HG02642 (cell line): ENCODE data around the gene ZNF774.
A peak's percentile ranks its signal among the peaks of the same experiment; 100 is the strongest.
"Not testable (repeated sequence)": the region's sequence is repeated elsewhere in the genome, so short reads cannot be mapped to it uniquely, and the experiment has no call there.

ENCODE experiments used
- ATAC-seq: cut with Tn5 transposase; IDR thresholded peaks from one replicate; pipeline ENCODE4 v1.9.1; 2021; ENCODE audit warnings: mild to moderate bottlenecking; ENCODE audit not compliant: unreplicated experiment, poor library complexity

Gene ZNF774

DNA sequence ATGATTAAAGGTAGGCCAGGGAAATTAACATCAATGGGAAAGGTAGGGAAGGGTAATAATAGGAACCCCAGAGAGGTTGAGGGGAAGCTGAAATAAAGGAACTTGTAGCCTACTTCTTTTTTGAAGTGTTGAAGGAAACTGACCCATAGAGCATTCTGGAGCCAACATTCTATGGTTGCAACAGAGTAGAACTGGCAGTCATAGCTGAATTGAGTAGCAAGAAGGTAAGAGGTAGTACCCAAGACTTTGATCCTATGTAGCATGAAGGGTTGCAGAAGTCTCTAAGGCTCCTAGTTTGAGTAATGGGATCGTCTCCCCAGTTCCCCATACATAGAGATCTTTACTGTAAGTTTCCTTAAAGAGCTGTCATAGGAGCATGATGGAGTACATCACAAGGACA is 7.4 kb upstream of the ZNF774 start:
- no peak for ATAC-seq

DNA sequence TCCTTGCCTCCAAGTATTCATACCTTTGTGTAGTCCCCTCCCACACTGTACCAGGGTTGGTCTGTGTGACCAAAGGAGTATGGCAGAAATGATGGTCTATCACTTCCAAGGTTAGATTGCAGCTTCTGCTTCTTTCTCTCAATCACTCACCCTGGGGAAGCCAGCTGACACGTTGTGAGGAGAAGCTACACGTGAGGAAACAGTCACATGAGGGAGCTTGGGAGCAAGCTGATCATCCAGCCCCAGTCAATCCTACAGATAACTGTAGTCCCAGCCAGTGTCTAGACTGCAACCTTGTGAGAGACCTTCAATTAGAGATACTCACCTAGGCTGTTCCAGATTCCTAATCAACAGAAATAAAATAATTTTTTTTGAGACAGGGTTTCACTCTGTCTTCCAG is 6.2 kb upstream of the ZNF774 start:
- no peak for ATAC-seq

GRCh38 chr15:90347431-90348065 is 4.5 kb upstream of the ZNF774 start:
- ATAC-seq: not testable (repeated sequence)

DNA sequence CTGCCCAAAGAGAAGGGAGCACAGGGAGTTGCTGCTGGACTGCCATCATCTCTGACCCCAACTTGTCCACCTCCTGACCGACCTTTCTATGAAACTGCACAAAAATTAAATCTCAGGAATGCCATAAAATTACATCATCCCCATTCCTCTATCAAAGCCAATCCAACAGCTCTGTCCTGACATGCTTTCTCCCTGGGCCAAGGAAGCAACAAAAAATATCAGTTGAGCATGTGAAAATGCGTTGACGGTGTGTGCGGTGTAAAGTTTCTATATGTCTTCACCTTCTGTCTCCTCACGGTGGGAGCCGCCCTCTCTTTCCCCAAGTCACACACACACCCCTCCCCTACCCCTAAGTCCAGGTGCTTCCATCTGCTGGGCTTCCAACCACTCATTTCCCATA is 3.6 kb upstream of the ZNF774 start:
- ATAC-seq: no peak

DNA sequence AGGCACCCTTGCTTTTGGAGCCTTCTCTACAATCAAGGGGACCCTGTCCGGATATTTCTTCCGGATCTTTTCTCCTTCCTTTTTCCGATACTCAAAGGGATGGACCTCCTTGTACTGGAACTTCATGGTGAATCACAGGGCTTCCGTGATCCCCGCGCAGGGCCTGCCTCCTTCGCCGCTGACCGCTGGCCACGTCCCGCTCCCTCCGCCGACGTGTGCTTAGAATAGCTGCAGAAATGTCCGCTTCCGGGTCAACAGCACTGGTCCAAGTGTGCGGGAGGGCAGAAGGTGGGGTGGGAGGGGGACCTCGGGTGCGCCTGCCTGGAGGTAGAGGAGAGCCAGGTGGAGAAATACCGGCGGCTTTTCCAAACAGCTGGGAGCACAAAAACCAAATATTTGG is 3.0 kb upstream of the ZNF774 start:
- no peak for ATAC-seq

GRCh38 chr15:90349821-90350220 is 2.3 kb upstream of the ZNF774 start:
- no peak for ATAC-seq

- peak; percentile 13 for ATAC-seq
Measured at GRCh38 chr15:90351479-90352106, 491 bp upstream of the ZNF774 start.

DNA sequence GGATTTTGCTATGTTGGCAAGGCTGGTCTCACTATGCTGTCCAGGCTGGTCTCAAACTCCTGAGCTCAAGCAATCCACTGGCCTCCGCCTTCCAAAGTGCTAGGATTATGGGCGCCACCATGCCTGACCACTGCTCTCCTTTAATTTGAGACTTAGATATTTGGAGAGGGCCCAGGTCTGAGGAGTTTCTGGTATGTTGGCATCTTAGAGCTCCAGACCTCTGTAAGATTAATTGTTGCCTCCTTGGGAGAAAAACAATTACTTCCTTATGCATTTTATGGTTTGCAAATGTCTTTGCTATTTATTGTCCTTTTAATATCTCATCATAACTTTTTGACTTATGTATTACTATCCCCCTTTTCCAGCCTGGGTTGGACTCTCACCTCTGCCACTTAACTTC is 2.9 kb downstream of the ZNF774 start:
- ATAC-seq: no peak

DNA sequence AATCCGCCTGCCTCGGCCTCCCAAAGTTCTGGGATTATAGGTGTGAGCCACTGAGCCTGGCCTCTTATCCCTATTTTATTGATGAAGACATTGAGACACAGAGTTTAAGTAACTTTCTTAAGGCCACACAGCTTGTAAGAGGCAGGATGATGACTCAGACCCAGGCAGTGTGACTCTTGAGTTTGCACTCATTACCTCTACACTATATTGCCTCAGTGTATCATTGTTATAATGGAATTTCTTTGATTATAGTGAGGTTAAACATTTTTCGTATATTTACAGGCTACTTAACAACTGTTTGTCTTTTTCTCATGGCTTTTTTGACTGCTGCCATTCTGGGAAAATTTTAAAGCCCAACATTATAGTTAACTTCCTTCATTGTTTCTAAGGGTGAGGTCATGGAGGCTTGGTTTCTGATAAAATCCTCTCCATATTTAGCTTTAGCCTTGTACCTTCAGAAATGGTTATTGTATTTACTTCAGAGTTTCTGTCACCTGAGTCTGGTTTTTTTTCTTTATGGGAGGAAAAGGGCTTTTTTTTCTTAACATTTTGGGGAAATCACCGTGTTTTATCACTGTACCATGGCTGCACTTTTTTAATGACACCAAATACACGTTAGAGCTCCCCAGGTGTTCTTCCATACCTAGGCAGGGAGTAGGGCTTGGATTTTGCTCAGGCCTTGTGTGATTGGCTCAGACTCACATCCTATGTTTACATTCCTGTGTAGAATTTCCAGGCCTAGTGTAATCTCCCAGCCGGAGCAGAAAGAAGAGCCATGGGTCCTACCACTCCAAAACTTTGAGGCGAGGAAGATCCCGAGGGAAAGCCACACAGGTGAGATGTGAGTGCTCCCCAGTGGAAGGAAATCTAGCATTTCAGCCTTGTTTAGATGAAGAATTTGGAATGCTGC is 6.3 kb downstream of the ZNF774 start:
- no peak for ATAC-seq

DNA sequence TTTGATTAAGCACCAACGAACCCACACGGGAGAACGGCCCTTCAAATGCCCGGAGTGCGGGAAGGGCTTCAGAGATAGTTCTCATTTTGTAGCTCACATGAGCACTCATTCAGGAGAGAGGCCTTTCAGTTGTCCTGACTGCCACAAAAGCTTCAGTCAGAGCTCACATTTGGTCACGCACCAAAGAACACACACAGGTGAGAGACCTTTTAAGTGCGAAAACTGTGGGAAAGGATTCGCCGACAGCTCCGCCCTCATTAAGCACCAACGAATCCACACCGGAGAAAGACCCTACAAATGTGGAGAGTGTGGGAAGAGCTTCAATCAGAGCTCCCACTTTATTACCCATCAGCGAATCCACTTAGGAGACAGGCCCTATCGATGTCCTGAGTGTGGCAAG is 8.7 kb downstream of the ZNF774 start:
- no peak for ATAC-seq

GRCh38 chr15:90362936-90363212 is 10.8 kb downstream of the ZNF774 start:
- no peak for ATAC-seq

- ATAC-seq: no peak
Measured at GRCh38 chr15:90364251-90364650, 12.2 kb downstream of the ZNF774 start.

GRCh38 chr15:90365414-90366055 is 13.5 kb downstream of the ZNF774 start:
- no peak for ATAC-seq

DNA sequence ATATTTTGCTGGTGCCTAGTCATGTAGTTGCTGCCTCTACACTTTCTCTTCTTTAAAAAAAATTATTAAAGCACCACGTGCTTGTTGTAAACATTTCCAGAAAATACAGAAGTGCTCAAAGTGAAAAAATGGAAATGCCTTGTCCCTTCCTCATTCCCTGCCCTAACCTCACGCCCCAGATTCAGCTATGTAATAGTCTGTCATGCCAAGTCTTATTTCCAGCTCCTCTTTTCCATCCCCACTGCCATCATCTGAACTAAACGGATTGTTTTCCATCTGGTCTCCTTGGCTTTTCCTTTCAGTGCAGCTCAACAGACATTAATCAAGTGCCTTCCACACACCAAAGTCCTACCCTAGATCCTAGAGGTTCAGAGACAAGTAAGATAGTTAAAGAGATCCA is 15.5 kb downstream of the ZNF774 start:
- no peak for ATAC-seq

- no peak for ATAC-seq
Measured at GRCh38 chr15:90375071-90375470, 23.0 kb downstream of the ZNF774 start.

DNA sequence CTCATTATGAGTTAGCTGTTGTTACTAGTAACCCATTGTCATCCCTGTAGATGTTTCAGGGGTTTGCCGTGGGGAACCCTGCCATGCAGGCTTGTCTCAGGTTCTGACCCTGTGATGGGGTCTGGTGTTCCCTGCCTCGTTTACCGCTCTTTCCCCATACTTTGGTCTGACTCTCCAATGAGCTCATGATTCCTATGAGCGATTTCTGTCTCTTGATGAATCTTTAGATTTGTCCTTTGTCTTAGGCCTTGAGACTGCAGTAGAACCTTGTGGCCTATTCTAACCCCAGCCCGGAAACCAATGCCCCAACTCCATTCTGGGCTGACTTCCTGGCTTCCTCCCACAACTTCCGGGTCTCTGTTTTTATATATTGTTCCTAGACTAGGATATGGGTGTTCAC is 24.7 kb downstream of the ZNF774 start:
- ATAC-seq: no peak

DNA sequence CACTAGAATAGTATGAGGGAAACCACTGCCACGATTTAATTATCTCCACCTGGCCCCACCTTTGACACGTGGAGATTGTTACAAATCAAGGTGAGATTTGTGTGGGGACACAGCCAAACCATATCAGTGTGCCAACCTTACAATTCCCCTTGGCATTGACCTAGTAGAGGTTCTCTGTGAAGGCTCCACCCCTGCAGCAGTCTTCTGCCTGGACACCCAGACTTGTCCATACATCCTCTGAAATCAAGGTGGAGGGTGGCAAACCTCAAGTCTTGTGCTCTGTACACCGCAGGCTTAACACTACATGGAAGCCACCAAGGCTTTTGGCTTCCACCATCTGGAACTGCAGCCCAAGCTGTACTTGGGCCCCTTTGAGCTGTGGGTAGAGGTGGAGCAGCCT is 27.2 kb downstream of the ZNF774 start:
- ATAC-seq: no peak

DNA sequence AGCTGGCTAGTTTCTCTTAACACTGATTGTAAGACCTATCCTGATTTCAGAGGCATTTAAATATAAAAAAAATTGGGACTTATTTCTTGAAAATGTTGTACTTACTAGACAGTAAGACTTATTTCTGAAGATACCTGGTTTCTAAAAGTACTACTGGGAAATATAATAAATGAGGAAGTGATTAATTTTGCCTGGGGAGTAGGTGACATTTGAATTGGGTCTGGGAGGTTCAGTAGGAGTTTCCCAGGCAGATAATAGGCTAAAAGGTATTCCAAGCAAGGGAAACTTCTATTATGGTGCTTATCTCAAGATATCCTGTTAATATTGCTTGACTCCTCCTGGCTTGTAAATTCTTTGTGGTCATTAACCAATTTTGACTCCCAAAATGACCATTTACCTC is 29.4 kb downstream of the ZNF774 start:
- ATAC-seq: no peak

DNA sequence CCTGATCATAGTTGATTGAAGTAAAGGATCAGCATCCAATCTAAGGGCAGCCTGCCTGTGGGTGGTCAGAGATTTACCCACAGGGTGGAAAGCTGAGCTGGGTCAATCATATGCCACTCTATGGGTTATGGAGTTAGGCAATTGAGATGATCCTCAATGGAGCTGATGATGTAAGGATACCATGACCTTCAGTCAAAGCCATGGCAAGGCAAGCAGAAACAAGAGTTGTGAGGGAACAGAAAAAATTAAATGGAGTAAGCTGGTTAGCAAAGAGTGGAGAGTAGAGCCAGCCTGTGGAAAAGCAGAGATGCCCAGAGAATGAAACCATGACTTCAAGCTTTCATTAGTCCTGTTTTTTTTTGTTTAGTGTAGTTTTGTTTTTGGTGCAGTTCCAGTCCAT is 30.2 kb downstream of the ZNF774 start:
- no peak for ATAC-seq

- ATAC-seq: no peak
Measured at GRCh38 chr15:90386221-90386620, 34.1 kb downstream of the ZNF774 start.
